Ishikawa (cell line): ENCODE data around the gene TRPV5.
A peak's percentile ranks its signal among the peaks of the same experiment; 100 is the strongest.

ENCODE experiments used
- CEBPB ChIP-seq: IDR thresholded peaks from 2 replicates; pipeline ENCODE4 v1.6.1; 2012
- CREB1 ChIP-seq: IDR thresholded peaks from 2 replicates; pipeline ENCODE4 v1.6.1; 2012; ENCODE audit warnings: low read depth
- EGR1 ChIP-seq: IDR thresholded peaks from 2 replicates; pipeline ENCODE4 v1.6.1; 2012
- EP300 ChIP-seq: IDR thresholded peaks from 2 replicates; pipeline ENCODE4 v1.6.1; 2012; ENCODE audit warnings: borderline replicate concordance
- FOXM1 ChIP-seq: IDR thresholded peaks from 2 replicates; pipeline ENCODE4 v1.6.1; 2012; ENCODE audit warnings: low read depth, borderline replicate concordance
- NFIC ChIP-seq: IDR thresholded peaks from 2 replicates; pipeline ENCODE4 v1.6.1; 2012
- RAD21 ChIP-seq: IDR thresholded peaks from 2 replicates; pipeline ENCODE4 v1.6.1; 2012; ENCODE audit warnings: low read depth
- TAF1 ChIP-seq: IDR thresholded peaks from 2 replicates; pipeline ENCODE4 v1.6.1; 2012; ENCODE audit warnings: low read depth, mild to moderate bottlenecking
- TCF12 ChIP-seq: IDR thresholded peaks from 2 replicates; pipeline ENCODE4 v1.6.1; 2012; ENCODE audit warnings: low read depth
- TEAD4 ChIP-seq: IDR thresholded peaks from 2 replicates; pipeline ENCODE4 v1.6.1; 2012
- YY1 ChIP-seq: IDR thresholded peaks from 2 replicates; pipeline ENCODE4 v1.6.1; 2012; ENCODE audit warnings: low read depth
- ZBTB7A ChIP-seq: IDR thresholded peaks from 2 replicates; pipeline ENCODE4 v1.6.1; 2012; ENCODE audit warnings: low read depth
- TF ChIP-seq, protein P1 (sequence below): IDR thresholded peaks from 2 replicates; pipeline ENCODE4 v1.6.1; 2012; ENCODE audit warnings: low read depth, mild to moderate bottlenecking
- TF ChIP-seq, protein P2 (sequence below): IDR thresholded peaks from 2 replicates; pipeline ENCODE4 v1.6.1; 2012
- TF ChIP-seq, protein P3 (sequence below): IDR thresholded peaks from 2 replicates; pipeline ENCODE4 v1.6.1; 2012

The TRPV5 gene

GRCh38 chr7:142883145-142883544, 50.4 kb downstream of the TRPV5 start:
- TF ChIP-seq, protein P1, sequence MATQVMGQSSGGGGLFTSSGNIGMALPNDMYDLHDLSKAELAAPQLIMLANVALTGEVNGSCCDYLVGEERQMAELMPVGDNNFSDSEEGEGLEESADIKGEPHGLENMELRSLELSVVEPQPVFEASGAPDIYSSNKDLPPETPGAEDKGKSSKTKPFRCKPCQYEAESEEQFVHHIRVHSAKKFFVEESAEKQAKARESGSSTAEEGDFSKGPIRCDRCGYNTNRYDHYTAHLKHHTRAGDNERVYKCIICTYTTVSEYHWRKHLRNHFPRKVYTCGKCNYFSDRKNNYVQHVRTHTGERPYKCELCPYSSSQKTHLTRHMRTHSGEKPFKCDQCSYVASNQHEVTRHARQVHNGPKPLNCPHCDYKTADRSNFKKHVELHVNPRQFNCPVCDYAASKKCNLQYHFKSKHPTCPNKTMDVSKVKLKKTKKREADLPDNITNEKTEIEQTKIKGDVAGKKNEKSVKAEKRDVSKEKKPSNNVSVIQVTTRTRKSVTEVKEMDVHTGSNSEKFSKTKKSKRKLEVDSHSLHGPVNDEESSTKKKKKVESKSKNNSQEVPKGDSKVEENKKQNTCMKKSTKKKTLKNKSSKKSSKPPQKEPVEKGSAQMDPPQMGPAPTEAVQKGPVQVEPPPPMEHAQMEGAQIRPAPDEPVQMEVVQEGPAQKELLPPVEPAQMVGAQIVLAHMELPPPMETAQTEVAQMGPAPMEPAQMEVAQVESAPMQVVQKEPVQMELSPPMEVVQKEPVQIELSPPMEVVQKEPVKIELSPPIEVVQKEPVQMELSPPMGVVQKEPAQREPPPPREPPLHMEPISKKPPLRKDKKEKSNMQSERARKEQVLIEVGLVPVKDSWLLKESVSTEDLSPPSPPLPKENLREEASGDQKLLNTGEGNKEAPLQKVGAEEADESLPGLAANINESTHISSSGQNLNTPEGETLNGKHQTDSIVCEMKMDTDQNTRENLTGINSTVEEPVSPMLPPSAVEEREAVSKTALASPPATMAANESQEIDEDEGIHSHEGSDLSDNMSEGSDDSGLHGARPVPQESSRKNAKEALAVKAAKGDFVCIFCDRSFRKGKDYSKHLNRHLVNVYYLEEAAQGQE: no peak
- no peak for TF ChIP-seq TAF1
- TF ChIP-seq CREB1: no peak
- TF ChIP-seq YY1: no peak
- no peak for TF ChIP-seq TEAD4
- no peak for TF ChIP-seq TCF12

DNA sequence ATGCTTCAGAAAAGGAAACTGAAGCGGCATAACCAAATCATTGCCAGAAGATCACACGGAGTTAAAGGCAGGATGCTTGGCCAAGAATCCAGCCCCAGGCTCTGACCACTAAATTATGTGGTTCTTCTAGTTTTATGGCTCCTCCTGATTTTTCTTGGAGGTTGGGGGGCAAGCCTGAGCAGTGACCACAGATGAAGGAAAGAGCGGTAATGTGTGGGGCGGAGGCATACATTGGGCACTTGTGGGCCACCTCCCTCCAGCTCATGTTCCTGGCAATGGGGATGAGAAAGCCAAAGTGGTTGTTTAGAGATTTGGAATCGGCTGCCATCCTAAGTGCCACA, 51.2 kb downstream of the TRPV5 start:
- TF ChIP-seq EGR1 (no peak), FOXM1 (no peak), TEAD4 (no peak), ZBTB7A (no peak), EP300 (no peak), CREB1 (no peak), YY1 (no peak), TCF12 (no peak), CEBPB (no peak), RAD21 (no peak), NFIC (no peak)
- TF ChIP-seq, protein P1: no peak
- TF ChIP-seq, protein P2, sequence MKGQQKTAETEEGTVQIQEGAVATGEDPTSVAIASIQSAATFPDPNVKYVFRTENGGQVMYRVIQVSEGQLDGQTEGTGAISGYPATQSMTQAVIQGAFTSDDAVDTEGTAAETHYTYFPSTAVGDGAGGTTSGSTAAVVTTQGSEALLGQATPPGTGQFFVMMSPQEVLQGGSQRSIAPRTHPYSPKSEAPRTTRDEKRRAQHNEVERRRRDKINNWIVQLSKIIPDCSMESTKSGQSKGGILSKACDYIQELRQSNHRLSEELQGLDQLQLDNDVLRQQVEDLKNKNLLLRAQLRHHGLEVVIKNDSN: no peak
- TF ChIP-seq, protein P3, sequence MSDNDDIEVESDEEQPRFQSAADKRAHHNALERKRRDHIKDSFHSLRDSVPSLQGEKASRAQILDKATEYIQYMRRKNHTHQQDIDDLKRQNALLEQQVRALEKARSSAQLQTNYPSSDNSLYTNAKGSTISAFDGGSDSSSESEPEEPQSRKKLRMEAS: no peak

DNA sequence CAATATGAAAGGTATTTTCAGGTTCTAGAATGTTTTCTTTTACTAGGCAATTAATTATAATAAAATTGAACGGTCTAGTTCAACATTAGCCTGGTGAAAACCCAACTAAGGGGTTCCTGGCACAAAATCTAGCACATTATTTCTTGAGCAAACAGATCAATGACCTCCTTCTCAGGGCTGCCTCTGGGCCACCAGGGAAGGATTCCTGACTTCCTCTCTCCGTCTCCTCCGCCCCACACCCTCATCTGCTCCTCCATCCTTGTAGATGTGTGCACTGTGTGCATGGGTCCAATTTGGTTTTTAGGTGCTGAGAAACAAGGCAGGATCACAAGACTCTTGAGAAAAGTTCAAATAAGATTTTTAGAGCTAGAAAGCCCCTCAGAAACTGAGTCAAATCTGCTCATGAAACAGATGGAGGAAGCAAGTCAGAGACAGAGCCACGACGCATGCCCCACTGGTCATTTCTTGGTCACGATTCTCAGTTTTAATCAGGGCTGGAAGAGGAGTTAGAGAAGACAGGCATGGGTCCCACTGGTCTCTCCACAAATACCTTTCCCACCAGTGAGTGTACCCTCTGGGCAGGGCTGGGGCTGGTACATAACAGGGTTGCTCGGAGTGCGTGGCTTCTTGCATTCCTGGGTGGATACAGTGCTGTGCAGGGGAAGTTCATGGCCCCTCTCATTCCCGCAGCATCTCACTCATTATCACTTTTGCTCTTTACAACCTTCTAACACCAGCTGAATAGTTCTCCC, 51.8 kb downstream of the TRPV5 start:
- TF ChIP-seq TAF1 (no peak), NFIC (no peak), EGR1 (no peak), TCF12 (no peak), FOXM1 (no peak)
- TF ChIP-seq, protein P1: no peak

GRCh38 chr7:142880876-142881505, 52.6 kb downstream of the TRPV5 start:
- TF ChIP-seq YY1 (no peak), NFIC (no peak), CREB1 (no peak), RAD21 (peak; percentile 66)

DNA sequence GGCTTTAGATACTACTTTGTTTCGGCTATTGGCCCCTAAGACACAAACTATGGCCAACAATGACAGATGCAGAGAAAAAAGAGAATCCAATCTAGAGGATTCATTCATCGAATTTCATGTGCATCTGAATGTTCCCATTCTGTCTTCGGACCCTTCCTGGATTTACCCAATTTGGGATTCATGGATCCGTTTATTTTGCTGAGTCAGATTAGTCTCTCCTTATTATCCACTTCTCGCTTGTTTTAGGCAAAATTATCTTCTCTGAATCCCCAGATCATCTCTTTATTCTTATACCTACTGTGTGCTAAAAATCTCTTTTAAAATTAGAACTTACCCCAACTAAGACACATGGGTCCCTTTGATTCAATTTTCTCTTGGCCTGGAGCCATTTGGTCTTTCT, 54.5 kb downstream of the TRPV5 start:
- TF ChIP-seq, protein P3: no peak
- TF ChIP-seq TAF1 (no peak), TCF12 (no peak), NFIC (no peak), YY1 (no peak), EP300 (no peak)
- TF ChIP-seq, protein P2: no peak
- TF ChIP-seq, protein P1: no peak
